Heart right ventricle (tissue), 16 donors: Measurements from ENCODE around the gene ILF3. TPM values are rescaled to one million over a fixed set of nuclear protein-coding genes. Genes with fewer than 3 reads are reported as not detected.

Experiments
- ATAC-seq, 8 donors: fragments of 200-7000 bp; cut with Tn5 transposase; one replicate each; pipeline ENCODE4 v1.9.1; 2020; ENCODE audit warnings: mild to moderate bottlenecking in 8 of 8, moderate library complexity in 8 of 8, moderate number of reproducible peaks in 1 of 8
- DNase-seq, 2 donors: peaks; one replicate each; pipeline ENCODE4 v3.0.0-alpha.2; 2020
- H3K27ac ChIP-seq, 10 donors: fragments of 200-600 bp; sonication (generic) in 2 of 10; one replicate each; pipeline versions ENCODE4 v1.5.0 to v1.8.0; 2020 to 2022; ENCODE audit warnings: mild to moderate bottlenecking in 3 of 10
- H3K27me3 ChIP-seq, 7 donors: fragments of 200-600 bp; one replicate each; pipeline ENCODE4 v1.8.0; 2021 to 2022; ENCODE audit warnings: mild to moderate bottlenecking in 2 of 7
- H3K36me3 ChIP-seq, 9 donors: fragments of 200-600 bp; sonication (generic) in 1 of 9; one replicate each; pipeline versions ENCODE4 v1.5.0 to v1.8.0; 2020 to 2022; ENCODE audit warnings: mild to moderate bottlenecking in 2 of 9
- H3K4me1 ChIP-seq, 9 donors: fragments of 200-600 bp; sonication (generic) in 1 of 9; one replicate each; pipeline versions ENCODE4 v1.5.0 to v1.8.0; 2020 to 2022; ENCODE audit warnings: mild to moderate bottlenecking in 4 of 9
- H3K4me3 ChIP-seq, 10 donors: fragments of 200-600 bp; sonication (generic) in 2 of 10; one replicate each; pipeline versions ENCODE4 v1.5.0 to v1.8.0; 2020 to 2022; ENCODE audit warnings: mild to moderate bottlenecking in 7 of 10, moderate library complexity in 2 of 10
- H3K9me3 ChIP-seq, 11 donors: fragments of 200-600 bp in 10 of 11; sonication (generic) in 2 of 11; one replicate each; pipeline versions ENCODE4 v1.5.0 to v1.8.0; 2013 to 2022; ENCODE audit warnings: mild to moderate bottlenecking in 2 of 11, control low read depth in 1 of 11, moderate library complexity in 1 of 11
- CTCF ChIP-seq, 9 donors: fragments of 200-600 bp; sonication (generic) in 2 of 9; IDR thresholded peaks; one replicate each; pipeline versions ENCODE4 v1.5.0 to v1.8.0; 2021 to 2022; ENCODE audit warnings: antibody characterized with exemption in 9 of 9, mild to moderate bottlenecking in 5 of 9, moderate library complexity in 1 of 9
- WGBS, 2 donors: extraction: QIAGEN DNeasy Blood & Tissue Kit; methylation state at CpG; one replicate each; pipeline ENCODE4 v1.1.7; 2013; ENCODE audit warnings: inconsistent platforms in 1 of 2; 5-methylcytosine and 5-hydroxymethylcytosine counted together
- intact Hi-C, 10 donors: fragments of 100-400 bp; cut with DNase I; formaldehyde crosslinking; loops; one replicate each; pipeline versions ENCODE4 v1.11.1 to v1.14.2; 2022
- polyA plus RNA-seq, 2 donors: library from polyadenylated mRNA; stranded (reverse); fragments of 200-250 nt; gene quantifications; one replicate each; pipeline ENCODE4 v1.2.3, GENCODE V29; 2013
- total RNA-seq, 10 donors: library from RNA; stranded (reverse); fragmentation: NEBNext Ultra II Directional in 3 of 10; extraction: Animal tissue kit (Norgen Biotek cat#: 25700) in 3 of 10; gene quantifications; one replicate each; pipeline versions ENCODE4 v1.2.1 to v1.2.4, GENCODE V29; 2021 to 2023
- donor health status: Arrhythmogenic right ventricular cardiomyopathy.
- donor health status: ischemic (EF 13 %, LVEDD 7.1; RV severe dilation, severe dysfunction).
- donor health status: healthy with polysubstance abuse.
- donor health status: DM: no; HTN: yes; CAD: no.
- donor health status: DM: no; HTN: no; CAD: no.
- donor health status: ischemic (EF 25% LVEDD 6.9; RV normal size, moderate dysfunction).
- donor health status: ischemic (EF 25% LVEDD 5.7; RV mildly dilated, moderate dysfunction).
- donor health status: healthy.
- donor health status: DM: yes; HTN: yes; CAD: no.
- donor health status: Ischemic cardiomyopathy.
- donor health status: ischemic (EF 35%, LVEDD 5.7; RV mildly dilated, moderate dysfunction).
- donor health status: nonischemic (EF 11% LVEDD 7.7; RV severe dilation, severe dysfunction).
- donor health status: DM: yes; HTN: yes; CAD: no.
- donor health status: PGD.
- donor health status: ischemic (EF 29% LVEDD 5.4; RV normal size, mild dysfunction).
- donor health status: nonischemic (EF 23%, LVEDD 6.1; RV moderate dilation, normal function).

The ILF3 gene
- total and polyA plus RNA-seq, 12 donors, result 68.1 to 129 (median 109) TPM

- DNase-seq (no peak), ATAC-seq (no peak)
- H3K4me1 ChIP-seq, result peaks cover 6 to 37% (median 19%) of the 10 kb centered on the region in 9 donors
- H3K36me3 ChIP-seq, result peaks cover 0 to 76% (median 44%) of the 10 kb centered on the region in 9 donors
- WGBS, 2 donors, result 90% methylated on average over 4 of the region's 4 CpGs
- no peaks in the 10 kb centered on the region for H3K27me3 ChIP-seq
- H3K27ac ChIP-seq, result no peak overlapping the region
- no peak for TF ChIP-seq CTCF (IDR thresholded peaks at IDR 0.05)
- no peak overlapping the region for H3K4me3 ChIP-seq
- intact Hi-C loops, result no loop called here
- H3K9me3 ChIP-seq, result no peaks in the 10 kb centered on the region
Measured at GRCh38 chr19:10641248-10641647, 12.9 kb upstream of the ILF3 start.

- intact Hi-C loops, result no loop called here
- no peaks in the 10 kb centered on the region for H3K9me3 ChIP-seq
- H3K27me3 ChIP-seq, result no peaks in the 10 kb centered on the region
- 75 to 81% methylated on average over 25 of the region's 25 CpGs for WGBS, 2 donors
- TF ChIP-seq CTCF (IDR thresholded peaks at IDR 0.05), result no peak
- peaks cover 6 to 45% (median 29%) of the 10 kb centered on the region in 9 donors for H3K4me1 ChIP-seq
- DNase-seq (no peak), ATAC-seq (no peak)
- peak overlapping the region in 5 of 10 donors; percentile 35 to 69 (median 60) for H3K27ac ChIP-seq
- no peak overlapping the region for H3K4me3 ChIP-seq
- H3K36me3 ChIP-seq, result peaks cover 0 to 63% (median 39%) of the 10 kb centered on the region in 9 donors
Measured at GRCh38 chr19:10642473-10643171, 11.5 kb upstream of the ILF3 start.

GRCh38 chr19:10643172-10643967 is 10.8 kb upstream of the ILF3 start:
- intact Hi-C loops, result no loop called here
- H3K27ac ChIP-seq, result peak overlapping the region in 8 of 10 donors; percentile 35 to 69 (median 60)
- WGBS, 2 donors, result 57 to 67% methylated on average over 21 of the region's 21 CpGs

More at GRCh38 chr19:10643172-10643967, 10.8 kb upstream of the ILF3 start:
- Histone ChIP-seq H3K27me3 (no peaks in the 10 kb centered on the region), H3K9me3 (no peaks in the 10 kb centered on the region), H3K4me1 (peaks cover 6 to 45% (median 29%) of the 10 kb centered on the region in 9 donors), H3K36me3 (peaks cover 0 to 55% (median 31%) of the 10 kb centered on the region in 9 donors), H3K4me3 (no peak overlapping the region)
- TF ChIP-seq CTCF (IDR thresholded peaks at IDR 0.05), result no peak
- DNase-seq (no peak), ATAC-seq (no peak)
